Adrenal gland (tissue), 12 donors: Measurements from ENCODE around the gene BICRAL. TPM values are rescaled to one million over a fixed set of nuclear protein-coding genes. Genes with fewer than 3 reads are reported as not detected.
"Not testable (repeated sequence)": the region's sequence is repeated elsewhere in the genome, so short reads cannot be mapped to it uniquely, and the experiment has no call there.

Experiments used
- DNase-seq, 7 donors: peaks; one replicate each; pipeline ENCODE4 v3.0.0-alpha.2; 2019 to 2020
- H3K27ac ChIP-seq, 5 donors: fragments of 200-600 bp; sonication (generic) in 4 of 5; 1 replicate in 3 of 5; 2 replicates in 2 of 5; pipeline versions ENCODE4 v1.5.1 to v1.8.0; 2016 to 2020; ENCODE audit warnings: mild to moderate bottlenecking in 1 of 5
- H3K27me3 ChIP-seq: fragments of 200-600 bp; 2 replicates; pipeline ENCODE4 v1.8.0; 2021
- H3K36me3 ChIP-seq, 2 donors: fragments of 200-600 bp; replicated peaks in 1 of 2; 1 replicate in 1 of 2; 2 replicates in 1 of 2; pipeline versions ENCODE4 v1.5.1 to v1.8.0; 2018 to 2022
- H3K4me1 ChIP-seq, 2 donors: fragments of 200-600 bp; replicated peaks in 1 of 2; 1 replicate in 1 of 2; 2 replicates in 1 of 2; pipeline versions ENCODE4 v1.5.1 to v1.8.0; 2018 to 2021
- H3K4me3 ChIP-seq, 4 donors: fragments of 200-600 bp; sonication (generic) in 3 of 4; one replicate each; pipeline ENCODE4 v1.5.1; 2016 to 2018
- H3K9me3 ChIP-seq, 3 donors: fragments of 200-600 bp; sonication (generic) in 1 of 3; replicated peaks in 1 of 3; 1 replicate in 2 of 3; 2 replicates in 1 of 3; pipeline versions ENCODE4 v1.5.1 to v1.8.0; 2016 to 2021
- POLR2A ChIP-seq, 2 donors: fragments of 450-650 bp; IDR thresholded peaks; one replicate each; pipeline ENCODE4 v1.6.1; 2017; ENCODE audit warnings: antibody characterized with exemption in 2 of 2, mild to moderate bottlenecking in 2 of 2, moderate library complexity in 1 of 2
- WGBS, 4 donors: extraction: QIAGEN DNeasy Blood & Tissue Kit in 2 of 4; methylation state at CpG; one replicate each; pipeline versions ENCODE4 v1.1.5 to v1.1.7; 2013 to 2017; 5-methylcytosine and 5-hydroxymethylcytosine counted together
- intact Hi-C, 2 donors: fragments of 100-400 bp; cut with DNase I; formaldehyde crosslinking; loops; one replicate each; pipeline versions ENCODE4 v1.14.1 to v1.15.0; 2022 to 2023
- polyA plus RNA-seq, 3 donors: library from polyadenylated mRNA; stranded (reverse); fragments of 200-250 nt in 2 of 3; fragments of 350-450 nt in 1 of 3; fragmentation: Illumina TruSeq in 1 of 3; extraction: RNeasy Lipid Tissue Mini Kit (QIAGEN cat#74804) in 1 of 3; gene quantifications; one replicate each; pipeline ENCODE4 v1.2.3, GENCODE V29; 2013 to 2014
- total RNA-seq, 9 donors: library from RNA; depleted of rRNA in 4 of 9; stranded (reverse); fragments of >200 nt in 4 of 9; fragments of 120-200 nt in 1 of 9; fragmentation: NEBNext Ultra II Directional in 1 of 9; extraction: Animal tissue kit (Norgen Biotek cat#: 25700) in 1 of 9; gene quantifications; one replicate each; pipeline versions ENCODE4 v1.1.0 to v1.2.4, GENCODE V29; 2013 to 2023
- TF ChIP-seq, protein P1 (sequence below), 6 experiments: fragments of 450-650 bp in 4 of 6; fragments of 200-600 bp in 2 of 6; sonication (generic) in 1 of 6; IDR thresholded peaks; 1 replicate in 5 of 6; 2 replicates in 1 of 6; pipeline versions ENCODE4 v1.5.1 to v1.8.0; 2016 to 2021; ENCODE audit warnings: antibody characterized with exemption in 6 of 6, mild to moderate bottlenecking in 2 of 6, moderate library complexity in 1 of 6
- donor health status: healthy with polysubstance abuse.
- donor health status: Bipolar disorder and iron deficiency.
- donor health status: DM: yes; HTN: yes; CAD: no.
- donor health status: DM: no; HTN: no; CAD: no.
- donor health status: DM: no; HTN: no; CAD: no.
- donor health status: DM: yes; HTN: yes; CAD: no.

BICRAL gene
- total and polyA plus RNA-seq, 12 donors, result 2.8 to 16.1 (median 9.0) TPM

DNA sequence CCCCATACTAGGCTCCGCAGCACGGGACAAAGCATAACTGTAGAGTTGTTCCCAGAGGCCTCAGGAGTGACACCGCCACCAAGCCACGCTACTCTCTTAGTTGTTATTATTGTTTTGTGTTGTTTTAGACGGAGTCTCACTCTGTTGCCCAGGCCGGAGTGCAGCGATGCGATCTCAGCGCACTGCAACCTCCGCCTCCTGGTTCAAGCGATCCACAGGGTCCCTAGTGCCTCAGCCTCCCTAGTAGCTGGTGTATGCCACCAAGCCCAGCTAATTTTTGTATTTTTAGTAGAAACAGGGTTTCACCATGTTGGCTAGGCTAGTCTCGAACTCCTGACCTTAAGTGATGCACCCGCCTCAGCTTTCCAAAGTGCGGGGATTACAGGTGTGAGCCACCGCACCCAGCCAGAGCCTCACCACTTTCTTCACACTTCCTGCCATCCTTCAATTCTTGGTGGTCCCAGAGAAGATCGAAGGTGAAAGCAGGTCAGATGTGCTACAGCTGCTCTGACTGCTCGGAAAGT lies 109.4 kb downstream of the BICRAL start:
- DNase-seq, result no peak
- intact Hi-C loops, result no loop called here
- Histone ChIP-seq H3K27me3 (no peaks in the 10 kb centered on the region), H3K4me1 (peaks cover 16 to 17% of the 10 kb centered on the region in 2 donors), H3K4me3 (peak overlapping the region in 2 of 4 donors; percentile 67 to 80), H3K9me3 (no peaks in the 10 kb centered on the region), H3K27ac (peak overlapping the region in 4 of 5 donors; percentile 84 to 97 (median 92)), H3K36me3 (peaks cover 0 to 13% of the 10 kb centered on the region in 2 donors)
- no peak for TF ChIP-seq POLR2A (IDR thresholded peaks at IDR 0.05)
- TF ChIP-seq, protein P1, sequence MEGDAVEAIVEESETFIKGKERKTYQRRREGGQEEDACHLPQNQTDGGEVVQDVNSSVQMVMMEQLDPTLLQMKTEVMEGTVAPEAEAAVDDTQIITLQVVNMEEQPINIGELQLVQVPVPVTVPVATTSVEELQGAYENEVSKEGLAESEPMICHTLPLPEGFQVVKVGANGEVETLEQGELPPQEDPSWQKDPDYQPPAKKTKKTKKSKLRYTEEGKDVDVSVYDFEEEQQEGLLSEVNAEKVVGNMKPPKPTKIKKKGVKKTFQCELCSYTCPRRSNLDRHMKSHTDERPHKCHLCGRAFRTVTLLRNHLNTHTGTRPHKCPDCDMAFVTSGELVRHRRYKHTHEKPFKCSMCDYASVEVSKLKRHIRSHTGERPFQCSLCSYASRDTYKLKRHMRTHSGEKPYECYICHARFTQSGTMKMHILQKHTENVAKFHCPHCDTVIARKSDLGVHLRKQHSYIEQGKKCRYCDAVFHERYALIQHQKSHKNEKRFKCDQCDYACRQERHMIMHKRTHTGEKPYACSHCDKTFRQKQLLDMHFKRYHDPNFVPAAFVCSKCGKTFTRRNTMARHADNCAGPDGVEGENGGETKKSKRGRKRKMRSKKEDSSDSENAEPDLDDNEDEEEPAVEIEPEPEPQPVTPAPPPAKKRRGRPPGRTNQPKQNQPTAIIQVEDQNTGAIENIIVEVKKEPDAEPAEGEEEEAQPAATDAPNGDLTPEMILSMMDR (IDR thresholded peaks at IDR 0.05), result no peak
- WGBS, 4 donors, result 36 to 57% (median 40%) methylated on average over 9 to 17 of the region's 17 CpGs

DNA sequence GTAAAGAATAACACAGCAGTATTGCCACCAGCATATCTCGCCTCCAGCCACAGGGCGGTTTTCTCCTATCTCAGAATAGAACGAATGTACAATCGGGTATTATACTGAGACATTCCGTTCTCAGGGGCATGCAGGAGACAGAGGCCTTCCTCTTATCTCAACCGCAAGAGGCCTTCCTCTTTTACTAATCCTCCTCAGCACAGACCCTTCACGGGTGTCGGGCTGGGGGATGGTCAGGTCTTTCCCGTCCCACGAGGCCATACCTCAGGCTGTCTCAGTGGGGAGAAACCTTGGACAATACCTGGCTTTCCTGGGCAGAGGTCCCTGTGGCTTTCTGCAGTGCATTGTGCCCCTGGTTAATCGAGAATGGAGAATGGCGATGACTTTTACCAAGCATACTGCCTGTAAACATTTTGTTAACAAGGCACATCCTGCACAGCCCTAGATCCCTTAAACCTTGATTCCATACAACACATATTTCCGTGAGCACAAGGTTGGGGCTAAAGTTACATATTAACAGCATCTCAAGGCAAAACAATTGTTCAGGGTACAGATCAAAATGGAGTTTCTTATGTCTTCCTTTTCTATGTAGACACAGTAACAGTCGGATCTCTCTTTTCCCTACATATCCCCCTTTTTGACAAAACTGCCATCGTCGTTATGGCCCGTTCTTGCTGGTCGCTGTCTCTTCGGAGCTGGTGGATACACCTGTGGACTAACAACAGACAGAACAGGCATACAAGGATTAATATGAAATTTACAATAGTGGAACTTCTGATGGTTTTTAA lies 112.4 kb downstream of the BICRAL start:
- Histone ChIP-seq H3K4me1 (peaks cover 17 to 19% of the 10 kb centered on the region in 2 donors), H3K27ac (peak overlapping the region in 1 of 5 donors; percentile 51)
- H3K9me3 ChIP-seq, H3K36me3 ChIP-seq, DNase-seq, H3K27me3 ChIP-seq, H3K4me3 ChIP-seq, intact Hi-C loops: not testable (repeated sequence)
- 51 to 61% (median 53%) methylated on average over 19 of the region's 19 CpGs for whole genome bisulfite sequencing, 4 donors

DNA sequence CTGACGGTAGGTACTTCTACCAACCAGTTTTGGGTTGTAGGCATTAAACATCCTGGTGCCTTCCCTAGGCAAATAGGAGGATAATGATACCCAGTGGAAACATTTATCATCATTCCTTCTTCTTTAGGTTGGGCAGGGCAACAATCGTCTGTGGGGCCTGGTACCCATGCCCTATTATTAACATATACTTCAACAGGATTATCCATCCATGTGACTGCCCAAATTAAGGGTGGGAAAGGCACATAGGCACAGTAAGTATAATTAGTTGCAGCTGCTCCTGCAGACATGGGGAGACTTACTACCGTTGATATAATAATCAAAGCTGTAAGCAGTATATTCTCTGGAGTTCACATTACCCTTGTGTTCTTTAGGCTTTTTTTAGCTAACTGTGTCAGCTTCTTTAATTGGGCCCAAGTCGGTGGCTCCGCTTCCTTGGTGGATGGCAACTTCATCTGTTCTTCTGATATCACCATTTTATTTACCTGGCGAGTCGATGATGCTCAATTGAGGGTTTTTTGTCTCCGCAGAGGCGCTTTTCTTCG lies 114.4 kb downstream of the BICRAL start:
- TF ChIP-seq, protein P1 (IDR thresholded peaks at IDR 0.05), result no peak
- intact Hi-C loops, result no loop called here
- Histone ChIP-seq H3K9me3 (no peaks in the 10 kb centered on the region), H3K4me1 (peaks cover 7 to 8% of the 10 kb centered on the region in 2 donors), H3K36me3 (no peaks in the 10 kb centered on the region), H3K27ac (no peak overlapping the region), H3K27me3 (no peaks in the 10 kb centered on the region), H3K4me3 (no peak overlapping the region)
- WGBS, 4 donors, result 74 to 92% (median 81%) methylated on average over 10 of the region's 10 CpGs
- DNase-seq, result no peak

DNA sequence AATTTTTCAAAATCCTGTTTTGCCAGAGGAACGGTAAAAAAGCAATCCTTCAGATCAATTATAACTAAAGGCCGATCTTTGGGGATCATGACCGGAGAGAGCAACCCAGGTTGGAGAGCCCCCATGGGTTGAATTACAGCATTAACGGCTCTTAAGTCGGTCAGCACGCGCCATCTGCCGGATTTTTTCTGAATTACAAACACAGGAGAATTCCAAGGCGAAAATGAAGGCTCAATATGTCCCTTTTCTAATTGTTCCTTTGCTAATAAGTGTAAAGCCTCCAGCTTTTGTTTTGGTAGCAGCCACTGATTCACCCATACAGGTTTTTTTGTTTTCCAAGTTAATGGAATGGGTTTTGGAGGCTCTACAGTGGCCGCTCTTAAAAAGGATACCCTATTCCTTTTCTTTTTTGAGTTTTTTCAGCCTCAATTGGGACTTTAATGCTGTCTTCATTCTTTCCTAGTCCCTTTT lies 117.1 kb downstream of the BICRAL start:
- Histone ChIP-seq H3K27ac (no peak overlapping the region), H3K27me3 (no peaks in the 10 kb centered on the region), H3K9me3 (no peaks in the 10 kb centered on the region), H3K36me3 (no peaks in the 10 kb centered on the region), H3K4me1 (peaks cover 0 to 7% of the 10 kb centered on the region in 2 donors), H3K4me3 (no peak overlapping the region)
- TF ChIP-seq, protein P1 (IDR thresholded peaks at IDR 0.05), result peak; percentile 68 to 81 (median 77)
- no peak for TF ChIP-seq POLR2A (IDR thresholded peaks at IDR 0.05)
- peak; percentile 56 to 89 (median 74) for DNase-seq
- 8 to 10% (median 9%) methylated on average over 10 of the region's 10 CpGs for WGBS, 4 donors
- intact Hi-C loops, result no loop called here
